ENCODE results near the gene MARCHF2. TPM values are rescaled to one million over a fixed set of nuclear protein-coding genes. Genes with fewer than 3 reads are reported as not detected.

Gene MARCHF2
- total RNA-seq, 4 donors from 2014 or later, result 86.1 to 381 (median 118) TPM

- Histone ChIP-seq H3K36me3 (peaks cover 0 to 46% (median 21%) of the 10 kb centered on the region in 4 donors), H3K4me3 (no peak overlapping the region), H3K27me3 (no peaks in the 10 kb centered on the region), H3K4me1 (peaks cover 0 to 4% (median 0%) of the 10 kb centered on the region in 4 donors), H3K27ac (peak overlapping the region in 1 of 4 donors; percentile 37), H3K9me3 (no peaks in the 10 kb centered on the region)
- no peak for TF ChIP-seq CTCF (IDR thresholded peaks at IDR 0.05)
- TF ChIP-seq POLR2A (IDR thresholded peaks at IDR 0.05), result no peak
- TF ChIP-seq EP300 (IDR thresholded peaks at IDR 0.05; ENCODE audit: low read depth), result no peak
- TF ChIP-seq POLR2AphosphoS5 (IDR thresholded peaks at IDR 0.05), result no peak
- intact Hi-C loops (cut with DNase I; ENCODE audit: low total_unique reads), result no loop called here
- in situ Hi-C loops (cut with MboI; ENCODE audit: low pct_ligation_motif_present in 1 of 4, low pct_unique_long_range_greater_than_20kb in 1 of 4, low sequenced_read_pairs in 3 of 4), result no loop called here
- DNase-seq, result no peak
- 82 to 84% methylated on average over 7 to 15 of the region's 15 CpGs for WGBS, 2 donors (ENCODE audit: low coverage in 1 of 2)
Observed at GRCh38 chr19:8488365-8488764, 75.3 kb downstream of the MARCHF2 start.

Small RNA genes within 50 kb of the gene (small RNA-seq; reads per million reads assigned to genes)
- gene MIR4999, result 0 to 0.28 (median 0.06) reads per million in 4 donors

Other genes starting within 250 kb of the MARCHF2 start
- gene CERS4, start 203.9 kb upstream of the MARCHF2 start, total RNA-seq, result 10 to 100 TPM in 3 of 4 donors, 1 to 10 TPM in 1; 3.4 to 58.0 (median 19.7) TPM
- 10 to 100 TPM in 3 of 4 donors, 1 to 10 TPM in 1; 9.4 to 73.2 (median 41.0) TPM for gene CD320, start 104.9 kb upstream of the MARCHF2 start, total RNA-seq
- gene NDUFA7, start 91.9 kb upstream of the MARCHF2 start, total RNA-seq, result 10 to 100 TPM; 11.2 to 40.0 (median 18.6) TPM
- gene RPS28, start 91.8 kb upstream of the MARCHF2 start, total RNA-seq, result 100 to 1,000 TPM; 275 to 526 (median 413) TPM
- 10 to 100 TPM in 1 of 4 donors, 1 to 10 TPM in 3; 3.2 to 10.5 (median 4.1) TPM for gene KANK3, start 70.0 kb upstream of the MARCHF2 start, total RNA-seq
- gene ANGPTL4, start 49.1 kb upstream of the MARCHF2 start, total RNA-seq, result 100 to 1,000 TPM in 1 of 4 donors, 10 to 100 TPM in 1, 1 to 10 TPM in 2; 2.3 to 123 (median 10.3) TPM
- gene RAB11B, start 22.9 kb upstream of the MARCHF2 start, total RNA-seq, result 100 to 1,000 TPM in 1 of 4 donors, 10 to 100 TPM in 3; 48.6 to 159 (median 56.1) TPM
- 100 to 1,000 TPM in 2 of 4 donors, 10 to 100 TPM in 2; 72.2 to 164 (median 101) TPM for gene HNRNPM, start 31.7 kb downstream of the MARCHF2 start, total RNA-seq
- gene PRAM1, start 89.3 kb downstream of the MARCHF2 start, total RNA-seq, result 1 to 10 TPM in 1 of 4 donors, under 1 TPM in 1, not detected in 2; 0.95 to 6.4 TPM
- gene ZNF414, start 100.9 kb downstream of the MARCHF2 start, total RNA-seq, result 10 to 100 TPM in 3 of 4 donors, 1 to 10 TPM in 1; 7.8 to 13.8 (median 11.0) TPM
- 10 to 100 TPM in 2 of 4 donors, 1 to 10 TPM in 2; 6.6 to 70.7 (median 10.9) TPM for gene MYO1F, start 164.1 kb downstream of the MARCHF2 start, total RNA-seq
- gene ADAMTS10, start 197.4 kb downstream of the MARCHF2 start, total RNA-seq, result 10 to 100 TPM in 3 of 4 donors, 1 to 10 TPM in 1; 5.2 to 62.8 (median 20.7) TPM
- gene NFILZ, start 217.3 kb downstream of the MARCHF2 start, total RNA-seq, result not detected

Measured in transverse colon (tissue), 4 donors.